Stimulated activated CD4-positive, alpha-beta T cell treated with anti-CD3 and anti-CD28 coated beads, Interleukin-4, amount 100 ng/mL, for 48 hours (primary cell): ENCODE results near the gene BRK1.
"Not testable (repeated sequence)": the region's sequence is repeated elsewhere in the genome, so short reads cannot be mapped to it uniquely, and the experiment has no call there.

Experiments used
- DNase-seq, 2 donors: peaks; one replicate each; pipeline ENCODE4 v3.0.0-alpha.2; 2020; ENCODE audit warnings: low read depth in 2 of 2

The BRK1 gene

GRCh38 chr3:10115326-10116137 is at the start of gene BRK1:
TSS of gene BRK1 (plus strand) at chr3:10115675. CDS start at chr3:10115702, 27 bp downstream.
- peak; percentile 88 to 90 for DNase-seq

DNA sequence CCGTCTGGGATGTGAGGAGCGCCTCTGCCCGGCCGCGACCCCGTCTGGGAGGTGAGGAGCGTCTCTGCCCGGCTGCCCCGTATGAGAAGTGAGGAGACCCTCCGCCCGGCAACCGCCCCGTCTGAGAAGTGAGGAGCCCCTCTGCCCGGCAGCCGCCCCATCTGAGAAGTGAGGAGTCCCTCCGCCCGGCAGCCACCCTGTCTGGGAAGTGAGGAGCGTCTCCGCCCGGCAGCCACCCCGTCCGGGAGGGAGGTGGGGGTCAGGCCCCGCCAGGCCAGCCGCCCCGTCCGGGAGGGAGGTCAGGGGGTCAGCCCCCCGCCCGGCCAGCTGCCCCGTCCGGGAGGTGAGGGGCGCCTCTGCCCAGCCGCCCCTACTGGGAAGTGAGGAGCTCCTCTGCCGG is 45.4 kb upstream of the BRK1 start:
- DNase-seq: not testable (repeated sequence)

DNA sequence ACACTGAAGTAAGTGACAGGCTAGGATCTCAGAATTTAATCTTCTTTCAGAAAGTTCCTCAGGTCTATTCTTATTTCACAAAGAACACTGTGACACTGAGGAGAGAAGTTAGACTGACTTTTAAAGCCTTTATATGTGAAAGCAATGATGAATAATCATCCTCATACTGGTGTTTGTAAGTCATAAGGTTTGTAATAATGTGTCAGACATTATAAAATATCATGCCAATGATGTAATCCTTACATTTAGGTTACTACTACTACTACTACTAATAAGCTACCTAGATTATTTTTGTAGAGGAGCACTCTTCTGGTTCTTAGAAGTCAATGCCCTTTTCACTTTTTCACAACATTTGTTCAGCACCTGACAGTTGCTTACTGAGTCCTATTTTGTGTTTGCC is 40.8 kb upstream of the BRK1 start:
- DNase-seq: no peak

DNA sequence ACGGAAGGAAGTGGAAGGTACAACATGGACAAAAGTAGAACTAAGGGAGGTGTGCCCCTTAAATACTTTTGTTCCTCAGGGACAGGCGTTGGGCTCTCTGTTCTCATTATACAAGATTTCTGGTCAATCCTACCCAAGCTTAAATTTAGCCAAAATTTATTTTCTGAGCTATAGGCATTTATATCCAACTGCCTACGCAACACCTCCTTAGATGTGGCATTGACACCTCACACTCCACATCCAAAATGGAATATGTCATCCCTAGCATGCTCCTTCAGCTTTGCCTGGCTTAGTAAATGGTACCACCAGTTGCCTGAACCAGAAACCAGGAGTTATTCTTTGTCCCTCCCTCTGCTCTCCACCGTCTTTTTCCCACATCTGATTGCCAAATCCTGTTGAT is 33.6 kb upstream of the BRK1 start:
- DNase-seq: no peak

GRCh38 chr3:10085738-10086137 is 29.7 kb upstream of the BRK1 start:
- DNase-seq: no peak

GRCh38 chr3:10088256-10088655 is 27.2 kb upstream of the BRK1 start:
- DNase-seq: no peak

- no peak for DNase-seq
These were observed 25.3 kb upstream of the BRK1 start for GRCh38 chr3:10090179-10090578.

- DNase-seq: not testable (repeated sequence)
These were observed 24.7 kb upstream of the BRK1 start for GRCh38 chr3:10090774-10091173.

GRCh38 chr3:10091387-10091786 is 24.1 kb upstream of the BRK1 start:
- DNase-seq: not testable (repeated sequence)

- DNase-seq: no peak
These were observed 21.8 kb upstream of the BRK1 start for GRCh38 chr3:10093678-10094077.

- no peak for DNase-seq
These were observed 16.4 kb upstream of the BRK1 start for GRCh38 chr3:10099041-10099440.

DNA sequence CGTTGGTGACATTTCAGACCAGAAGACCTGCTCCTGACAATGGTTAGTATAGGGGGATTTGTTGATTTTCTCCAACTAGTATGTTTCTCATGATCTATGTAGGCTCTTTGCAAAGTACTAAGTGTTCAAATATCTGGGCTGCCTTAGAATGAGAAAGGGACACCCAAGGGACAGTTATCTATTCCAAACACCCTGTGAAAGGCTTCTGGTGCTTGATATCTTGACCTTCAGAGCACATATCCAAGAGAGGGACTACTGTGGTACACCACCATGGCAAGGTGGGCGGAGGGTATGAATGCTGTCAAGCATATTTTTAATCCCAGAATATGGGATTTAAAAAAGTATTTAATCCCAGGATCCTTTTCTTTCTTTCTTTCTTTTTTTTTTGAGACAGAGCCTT is 8.6 kb upstream of the BRK1 start:
- no peak for DNase-seq

DNA sequence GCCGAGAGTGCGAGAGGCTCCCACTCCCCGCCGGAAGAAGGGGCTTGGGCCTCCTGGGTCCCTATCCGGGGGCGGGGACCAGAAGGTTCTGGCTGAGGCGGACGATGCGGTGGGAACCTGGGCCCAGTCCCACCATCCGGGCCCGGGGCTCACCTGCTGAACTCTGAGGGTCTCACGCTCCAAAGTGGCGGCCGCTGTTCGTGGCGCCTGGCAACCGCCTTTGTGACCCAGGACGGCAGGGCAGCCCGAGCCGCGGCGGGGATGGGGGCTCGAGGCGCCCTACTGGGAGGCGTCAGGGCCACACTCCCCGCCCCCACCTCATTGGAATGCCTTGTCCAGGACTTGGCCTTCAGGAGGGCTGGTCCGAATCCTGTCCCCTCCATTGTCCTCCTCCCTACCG is 7.4 kb upstream of the BRK1 start, which contains the start of gene FANCD2OS:
Gene FANCD2OS, minus strand, starts transcription at position 165 of the 400 bp plus-strand sequence. CDS start 3,481 bp downstream, outside the sequence.
- no peak for DNase-seq

GRCh38 chr3:10116138-10116460 is 624 bp downstream of the BRK1 start:
- DNase-seq: peak in 1 of 2 donors; percentile 8

- DNase-seq: no peak
These were observed 1.5 kb downstream of the BRK1 start for GRCh38 chr3:10116928-10117327.

GRCh38 chr3:10119376-10119775 is 3.9 kb downstream of the BRK1 start:
- no peak for DNase-seq

GRCh38 chr3:10121064-10121463 is 5.6 kb downstream of the BRK1 start:
- no peak for DNase-seq

GRCh38 chr3:10122724-10123123 is 7.2 kb downstream of the BRK1 start:
- DNase-seq: no peak

DNA sequence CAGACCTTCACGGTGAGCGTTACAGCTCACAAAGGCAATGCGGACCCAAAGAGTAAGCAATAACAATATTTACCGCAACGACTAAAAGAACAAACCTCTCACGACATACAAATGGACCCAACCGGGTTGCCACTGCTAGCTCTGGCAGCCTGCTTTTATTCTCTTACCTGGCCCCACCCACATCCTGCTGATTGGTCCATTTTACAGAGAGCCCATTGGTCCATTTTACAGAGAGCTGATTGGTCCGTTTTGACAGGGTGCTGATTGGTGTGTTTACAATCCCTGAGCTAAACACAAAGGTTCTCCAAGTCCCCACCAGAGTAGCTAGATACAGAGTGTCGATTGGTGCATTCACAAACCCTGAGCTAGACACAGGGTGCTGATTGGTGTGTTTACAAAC is 20.4 kb downstream of the BRK1 start:
- DNase-seq: not testable (repeated sequence)

- DNase-seq: no peak
These were observed 21.0 kb downstream of the BRK1 start for GRCh38 chr3:10136426-10137005.

DNA sequence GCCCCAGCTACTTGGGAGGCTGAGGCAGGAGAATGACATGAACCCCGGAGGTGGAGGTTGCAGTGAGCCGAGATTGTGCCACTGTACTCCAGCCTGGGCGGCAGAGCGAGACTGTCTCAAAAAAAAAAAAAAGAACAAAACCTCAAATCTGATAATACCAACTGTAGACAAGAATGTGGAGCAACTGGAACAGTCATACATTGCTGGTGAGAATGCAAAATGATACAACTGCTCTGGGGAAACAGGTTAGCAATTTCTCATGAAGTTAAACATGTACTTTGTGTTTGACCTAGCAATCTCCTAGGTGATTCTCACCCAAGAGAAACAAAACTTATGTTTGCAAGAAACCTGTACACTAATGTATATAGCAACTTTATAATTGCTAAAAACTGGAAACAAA is 21.7 kb downstream of the BRK1 start:
- DNase-seq: no peak

- no peak for DNase-seq
These were observed 25.6 kb downstream of the BRK1 start for GRCh38 chr3:10140996-10141546.
